KOPT-K1 (cell line): ENCODE results near the gene EFCC1.

Experiments used
- H3K27ac ChIP-seq: fragments of 200-600 bp; sonication (generic); 2 replicates; pipeline ENCODE4 v1.5.1; 2016; ENCODE audit warnings: antibody characterized with exemption, mild to moderate bottlenecking, low read depth, low read length; ENCODE audit not compliant: poor library complexity, severe bottlenecking
- H3K36me3 ChIP-seq: fragments of 200-600 bp; sonication (generic); 2 replicates; pipeline ENCODE4 v1.5.1; 2017; ENCODE audit warnings: antibody characterized with exemption, mild to moderate bottlenecking, low read length, moderate library complexity; ENCODE audit not compliant: insufficient read depth
- H3K9me3 ChIP-seq: fragments of 200-600 bp; sonication (generic); 2 replicates; pipeline ENCODE4 v1.5.1; 2017; ENCODE audit warnings: antibody characterized with exemption, low read length, mild to moderate bottlenecking; ENCODE audit not compliant: insufficient read depth, poor library complexity, severe bottlenecking

Gene EFCC1

GRCh38 chr3:129016720-129017483, 15.8 kb downstream of the EFCC1 start:
- Histone ChIP-seq H3K9me3 (no peaks in the 10 kb centered on the region), H3K27ac (peak overlapping the region; percentile 80), H3K36me3 (no peaks in the 10 kb centered on the region)

- Histone ChIP-seq H3K27ac (no peak overlapping the region), H3K36me3 (no peaks in the 10 kb centered on the region), H3K9me3 (no peaks in the 10 kb centered on the region)
These were observed 16.4 kb downstream of the EFCC1 start for GRCh38 chr3:129017484-129017899.

DNA sequence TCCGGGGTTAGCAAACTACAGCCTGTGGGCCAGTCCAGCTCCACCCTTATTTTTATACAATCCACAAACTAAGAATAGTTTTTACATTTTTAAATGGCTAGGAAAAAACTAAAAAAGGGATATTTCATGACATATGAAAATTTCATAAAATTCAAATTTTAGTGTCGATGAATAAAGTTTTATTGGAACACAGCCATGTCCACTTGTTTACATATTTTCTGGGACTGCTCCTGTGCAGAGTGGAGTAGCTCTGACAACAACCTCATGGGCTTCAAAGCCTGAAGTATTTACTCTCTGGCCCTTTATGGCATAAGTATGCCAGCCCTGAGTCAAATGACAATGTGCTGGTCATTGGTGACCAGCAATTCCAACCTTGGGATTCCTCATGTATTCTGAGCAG, 17.2 kb downstream of the EFCC1 start:
- Histone ChIP-seq H3K36me3 (no peaks in the 10 kb centered on the region), H3K27ac (no peak overlapping the region)

DNA sequence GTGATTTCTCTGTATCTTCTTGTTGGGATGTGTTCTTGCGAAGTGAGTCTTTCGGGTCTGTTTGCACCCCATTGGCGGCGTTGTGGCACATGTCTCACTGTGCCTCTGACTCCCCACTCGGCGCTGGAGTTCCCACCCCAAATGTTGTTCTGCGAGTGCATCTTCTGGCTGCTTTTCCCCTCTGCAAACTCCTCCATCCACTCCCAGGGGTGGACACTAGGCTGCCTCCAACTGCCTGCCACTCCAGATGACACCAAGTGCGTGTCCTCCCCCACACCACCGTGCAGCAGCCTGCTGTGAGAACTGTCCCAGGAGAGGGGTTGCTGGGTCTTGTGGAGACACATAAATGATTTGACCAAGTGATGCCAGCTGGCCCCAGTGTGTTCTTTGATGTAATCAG, 17.6 kb downstream of the EFCC1 start:
- Histone ChIP-seq H3K9me3 (no peaks in the 10 kb centered on the region), H3K36me3 (no peaks in the 10 kb centered on the region), H3K27ac (no peak overlapping the region)

More for the DNA sequence above, 17.2 kb downstream of the EFCC1 start:
- H3K9me3 ChIP-seq = no peaks in the 10 kb centered on the region

DNA sequence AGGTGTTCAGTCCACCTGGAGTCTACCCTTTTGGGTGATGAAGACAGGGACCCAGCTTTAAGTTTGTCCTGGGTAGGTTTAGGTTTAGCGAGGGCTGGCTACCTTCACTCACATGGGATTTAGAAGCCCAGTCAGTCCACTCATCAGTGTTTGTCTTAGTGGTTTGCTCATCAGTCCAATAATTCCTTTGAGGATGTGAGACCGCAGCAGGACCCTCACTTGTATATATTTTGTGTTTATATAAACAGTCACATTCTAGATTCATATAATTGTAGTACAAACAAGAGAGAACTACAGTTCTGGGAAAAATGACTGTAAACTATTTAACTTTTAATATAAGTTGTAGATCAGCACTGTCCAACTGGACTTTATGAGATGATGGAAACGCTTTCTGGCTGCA, 18.2 kb downstream of the EFCC1 start:
- H3K9me3 ChIP-seq = no peaks in the 10 kb centered on the region
- no peaks in the 10 kb centered on the region for H3K36me3 ChIP-seq
- no peak overlapping the region for H3K27ac ChIP-seq

GRCh38 chr3:129020691-129021090, 19.6 kb downstream of the EFCC1 start:
- Histone ChIP-seq H3K36me3 (no peaks in the 10 kb centered on the region), H3K27ac (no peak overlapping the region), H3K9me3 (no peaks in the 10 kb centered on the region)

DNA sequence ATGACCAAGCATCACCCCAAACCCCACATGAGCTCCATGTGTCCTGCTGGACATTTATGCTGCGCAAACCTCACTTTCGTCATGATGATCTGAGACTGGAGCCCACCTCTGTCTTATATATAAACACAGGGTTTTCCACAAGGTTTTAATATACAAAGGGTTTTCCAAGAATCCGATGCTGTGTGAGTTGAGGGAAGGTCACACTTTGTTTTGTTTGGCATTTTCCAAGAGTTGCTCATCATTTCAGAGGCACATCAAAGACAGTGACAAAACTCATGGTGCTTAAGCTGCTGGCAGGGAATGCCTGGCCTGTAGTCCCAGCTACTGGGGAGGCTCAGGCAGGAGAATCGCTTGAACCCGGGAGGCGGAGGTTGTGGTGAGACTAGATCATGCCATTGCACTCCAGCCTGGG, 20.0 kb downstream of the EFCC1 start:
- Histone ChIP-seq H3K9me3 (no peaks in the 10 kb centered on the region), H3K27ac (no peak overlapping the region), H3K36me3 (no peaks in the 10 kb centered on the region)

- Histone ChIP-seq H3K36me3 (no peaks in the 10 kb centered on the region), H3K27ac (no peak overlapping the region), H3K9me3 (no peaks in the 10 kb centered on the region)
These were observed 21.3 kb downstream of the EFCC1 start for GRCh38 chr3:129022114-129023007.

DNA sequence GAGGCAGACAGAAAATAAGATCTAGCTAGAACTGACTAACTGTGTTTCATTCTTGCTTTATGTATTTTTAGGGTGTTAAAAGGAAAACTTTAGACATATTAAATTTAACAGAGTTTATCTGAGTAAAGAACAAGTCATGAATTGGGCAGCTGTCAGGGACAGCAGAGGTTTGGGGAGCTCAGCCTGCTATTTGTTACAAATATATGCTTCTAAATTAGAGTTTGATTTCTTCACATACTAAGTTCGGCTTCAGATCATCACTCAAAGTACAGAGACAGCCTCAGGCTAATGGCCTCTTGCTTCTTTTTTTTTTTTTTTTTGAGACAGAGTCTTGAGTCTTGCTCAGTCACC, 21.9 kb downstream of the EFCC1 start:
- Histone ChIP-seq H3K36me3 (no peaks in the 10 kb centered on the region), H3K9me3 (no peaks in the 10 kb centered on the region), H3K27ac (no peak overlapping the region)

GRCh38 chr3:129023909-129024308, 22.8 kb downstream of the EFCC1 start:
- Histone ChIP-seq H3K9me3 (no peaks in the 10 kb centered on the region), H3K36me3 (no peaks in the 10 kb centered on the region), H3K27ac (no peak overlapping the region)

DNA sequence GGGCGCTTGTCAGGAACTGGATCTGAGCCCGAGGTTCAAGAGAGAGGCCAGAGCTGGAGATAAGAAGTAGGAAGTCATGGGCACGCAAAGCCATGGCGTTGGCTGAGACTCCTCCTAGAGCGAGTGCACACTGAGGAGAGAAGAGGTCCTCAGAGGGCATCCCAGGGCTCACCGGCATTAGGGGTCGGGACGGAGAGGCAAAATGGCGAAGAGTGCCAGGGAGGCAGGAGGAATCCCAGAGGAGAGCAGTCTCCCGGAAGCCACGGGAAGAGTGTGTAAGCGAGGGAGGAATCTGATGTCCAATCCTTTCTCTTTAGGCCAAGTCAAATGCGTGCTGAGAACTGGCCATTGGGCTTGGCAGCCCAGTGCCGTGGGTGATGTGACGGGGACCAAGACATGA, 24.0 kb downstream of the EFCC1 start:
- H3K9me3 ChIP-seq = no peaks in the 10 kb centered on the region
- no peaks in the 10 kb centered on the region for H3K36me3 ChIP-seq
- no peak overlapping the region for H3K27ac ChIP-seq

DNA sequence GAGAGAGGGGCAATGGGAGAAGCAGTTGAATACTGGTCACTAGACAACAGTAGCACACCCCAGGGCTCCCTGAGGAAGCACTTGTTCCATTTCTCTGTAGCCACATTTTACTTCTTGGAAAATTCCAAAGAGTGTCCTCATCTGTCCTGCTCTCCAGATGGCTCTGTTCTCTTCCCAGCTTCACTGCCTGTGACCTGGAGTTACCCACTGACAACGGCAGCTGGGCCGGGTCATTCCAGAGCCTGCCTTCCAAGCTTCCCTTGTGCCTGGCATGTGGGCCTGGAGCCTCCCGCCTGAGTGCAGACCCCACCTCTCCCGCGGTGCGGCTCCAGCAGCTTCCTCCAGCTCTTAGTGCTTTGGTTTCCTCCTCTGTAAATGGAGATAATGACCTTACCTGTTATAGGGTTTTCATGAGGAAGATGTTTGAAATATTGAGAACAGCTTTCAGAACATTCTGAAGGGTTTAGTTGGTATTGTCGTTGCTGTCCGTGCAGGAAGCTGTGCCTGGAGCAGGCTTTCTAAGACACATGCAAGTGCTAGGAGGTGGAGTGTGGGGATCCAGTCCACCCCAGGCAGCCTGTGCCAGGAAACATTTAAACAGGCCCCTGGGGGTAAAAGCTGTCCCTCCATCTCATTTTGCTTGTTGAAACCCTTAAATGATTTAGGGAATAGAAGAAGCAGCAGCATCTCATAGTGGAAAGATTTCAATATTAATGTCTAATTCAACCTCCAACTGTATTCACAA, 24.8 kb downstream of the EFCC1 start:
- no peaks in the 10 kb centered on the region for H3K36me3 ChIP-seq
- peaks cover 4% of the 10 kb centered on the region for H3K9me3 ChIP-seq
- no peak overlapping the region for H3K27ac ChIP-seq

GRCh38 chr3:129026728-129027543, 25.8 kb downstream of the EFCC1 start:
- Histone ChIP-seq H3K27ac (peak overlapping the region; percentile 62), H3K36me3 (no peaks in the 10 kb centered on the region), H3K9me3 (peaks cover 4% of the 10 kb centered on the region)

DNA sequence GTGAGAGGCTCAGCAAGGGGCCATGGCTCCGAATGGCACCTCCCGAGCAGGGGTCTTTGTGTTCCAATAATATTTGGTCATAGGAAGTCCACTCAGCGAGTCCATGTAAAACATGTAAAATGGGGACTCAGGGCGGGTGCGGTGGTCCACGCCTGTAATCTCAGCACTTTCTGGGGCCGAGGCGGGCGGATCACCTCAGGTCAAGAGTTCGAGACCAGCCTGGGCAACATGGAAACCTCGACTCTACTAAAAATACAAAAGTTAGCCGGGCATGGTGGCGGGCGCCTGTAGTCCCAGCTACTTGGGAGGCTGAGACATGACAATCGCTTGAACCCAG, 26.4 kb downstream of the EFCC1 start:
- Histone ChIP-seq H3K9me3 (peaks cover 4% of the 10 kb centered on the region), H3K27ac (peak overlapping the region; percentile 62), H3K36me3 (no peaks in the 10 kb centered on the region)
